ENCODE results near the gene PRB3.

PRB3 gene

GRCh38 chr12:11246489-11246888 is 23.0 kb downstream of the PRB3 start:
- H3K27ac ChIP-seq (ENCODE audit: poor library complexity, severe bottlenecking), result no peak overlapping the region
- no peak for ATAC-seq (ENCODE audit: low read depth)
- no peaks in the 10 kb centered on the region for H3K27me3 ChIP-seq (ENCODE audit: insufficient read depth, poor library complexity, severe bottlenecking)
- TF ChIP-seq CTCF (IDR thresholded peaks at IDR 0.05; ENCODE audit: poor library complexity, severe bottlenecking), result no peak
- no peaks in the 10 kb centered on the region for H3K36me3 ChIP-seq (ENCODE audit: low read depth)
- H3K4me1 ChIP-seq (ENCODE audit: insufficient read depth, poor library complexity, severe bottlenecking), result no peaks in the 10 kb centered on the region
- no peak overlapping the region for H3K4me3 ChIP-seq (ENCODE audit: severe bottlenecking)
- DNase-seq (ENCODE audit: low spot score), result no peak
- H3K9me3 ChIP-seq (ENCODE audit: severe bottlenecking), result no peaks in the 10 kb centered on the region

- Histone ChIP-seq H3K4me3 (ENCODE audit: severe bottlenecking) (no peak overlapping the region), H3K4me1 (ENCODE audit: insufficient read depth, poor library complexity, severe bottlenecking) (no peaks in the 10 kb centered on the region), H3K27me3 (ENCODE audit: insufficient read depth, poor library complexity, severe bottlenecking) (no peaks in the 10 kb centered on the region), H3K9me3 (ENCODE audit: severe bottlenecking) (no peaks in the 10 kb centered on the region), H3K36me3 (ENCODE audit: low read depth) (no peaks in the 10 kb centered on the region), H3K27ac (ENCODE audit: poor library complexity, severe bottlenecking) (no peak overlapping the region)
- TF ChIP-seq CTCF (IDR thresholded peaks at IDR 0.05; ENCODE audit: poor library complexity, severe bottlenecking), result no peak
- ATAC-seq (ENCODE audit: low read depth) (no peak), DNase-seq (ENCODE audit: low spot score) (no peak)
Observed at GRCh38 chr12:11242656-11243055, 26.9 kb downstream of the PRB3 start.

- H3K36me3 ChIP-seq (ENCODE audit: low read depth), result no peaks in the 10 kb centered on the region
- DNase-seq (ENCODE audit: low spot score), result no peak
- no peak for ATAC-seq (ENCODE audit: low read depth)
- TF ChIP-seq CTCF (IDR thresholded peaks at IDR 0.05; ENCODE audit: poor library complexity, severe bottlenecking), result no peak
- H3K9me3 ChIP-seq (ENCODE audit: severe bottlenecking), result no peaks in the 10 kb centered on the region
- H3K27ac ChIP-seq (ENCODE audit: poor library complexity, severe bottlenecking), result no peak overlapping the region
- H3K27me3 ChIP-seq (ENCODE audit: insufficient read depth, poor library complexity, severe bottlenecking), result no peaks in the 10 kb centered on the region
- no peak overlapping the region for H3K4me3 ChIP-seq (ENCODE audit: severe bottlenecking)
- no peaks in the 10 kb centered on the region for H3K4me1 ChIP-seq (ENCODE audit: insufficient read depth, poor library complexity, severe bottlenecking)
Observed at GRCh38 chr12:11240348-11240930, 29.1 kb downstream of the PRB3 start.

GRCh38 chr12:11238275-11238674 is 31.2 kb downstream of the PRB3 start:
- H3K4me1 ChIP-seq (ENCODE audit: insufficient read depth, poor library complexity, severe bottlenecking), result no peaks in the 10 kb centered on the region
- no peak for ATAC-seq (ENCODE audit: low read depth)
- no peak overlapping the region for H3K4me3 ChIP-seq (ENCODE audit: severe bottlenecking)
- no peak overlapping the region for H3K27ac ChIP-seq (ENCODE audit: poor library complexity, severe bottlenecking)
- H3K36me3 ChIP-seq (ENCODE audit: low read depth), result no peaks in the 10 kb centered on the region
- DNase-seq (ENCODE audit: low spot score), result no peak
- H3K9me3 ChIP-seq (ENCODE audit: severe bottlenecking), result no peaks in the 10 kb centered on the region
- no peaks in the 10 kb centered on the region for H3K27me3 ChIP-seq (ENCODE audit: insufficient read depth, poor library complexity, severe bottlenecking)
- no peak for TF ChIP-seq CTCF (IDR thresholded peaks at IDR 0.05; ENCODE audit: poor library complexity, severe bottlenecking)

- H3K27ac ChIP-seq (ENCODE audit: poor library complexity, severe bottlenecking), result no peak overlapping the region
- TF ChIP-seq CTCF (IDR thresholded peaks at IDR 0.05; ENCODE audit: poor library complexity, severe bottlenecking), result no peak
Observed at GRCh38 chr12:11233532-11233931, 36.0 kb downstream of the PRB3 start.

More at GRCh38 chr12:11233532-11233931, 36.0 kb downstream of the PRB3 start:
- Histone ChIP-seq H3K27me3 (ENCODE audit: insufficient read depth, poor library complexity, severe bottlenecking) (no peaks in the 10 kb centered on the region), H3K36me3 (ENCODE audit: low read depth) (no peaks in the 10 kb centered on the region), H3K9me3 (ENCODE audit: severe bottlenecking) (no peaks in the 10 kb centered on the region), H3K4me3 (ENCODE audit: severe bottlenecking) (no peak overlapping the region), H3K4me1 (ENCODE audit: insufficient read depth, poor library complexity, severe bottlenecking) (no peaks in the 10 kb centered on the region)
- ATAC-seq (ENCODE audit: low read depth), result no peak
- no peak for DNase-seq (ENCODE audit: low spot score)
